Skeletal muscle satellite cell (primary cell): ENCODE data around the gene PPM1N.
"Not testable (repeated sequence)": the region's sequence is repeated elsewhere in the genome, so short reads cannot be mapped to it uniquely, and the experiment has no call there.

ENCODE experiments used
- H3K27me3 ChIP-seq: 2 replicates; pipeline ENCODE4 v1.7.0; 2013; ENCODE audit warnings: low read length; ENCODE audit not compliant: control insufficient read depth, insufficient read depth
- H3K36me3 ChIP-seq: 2 replicates; pipeline ENCODE4 v1.7.0; 2013; ENCODE audit warnings: mild to moderate bottlenecking, control low read depth, low read length; ENCODE audit not compliant: insufficient read depth
- H3K4me1 ChIP-seq: 2 replicates; pipeline ENCODE4 v1.7.0; 2013; ENCODE audit warnings: low read length; ENCODE audit not compliant: control insufficient read depth, insufficient read depth
- H3K4me2 ChIP-seq: 2 replicates; pipeline ENCODE4 v1.7.0; 2013; ENCODE audit warnings: mild to moderate bottlenecking, low read length
- H3K4me3 ChIP-seq: 2 replicates; pipeline ENCODE4 v1.7.0; 2013; ENCODE audit warnings: low read length
- H3K9ac ChIP-seq: 2 replicates; pipeline ENCODE4 v1.7.0; 2013; ENCODE audit warnings: mild to moderate bottlenecking, low read depth, low read length, moderate library complexity
- H3K9me3 ChIP-seq: replicated peaks from 2 replicates; pipeline ENCODE4 v1.7.0; 2013; ENCODE audit warnings: mild to moderate bottlenecking, control low read depth, low read length

PPM1N gene

GRCh38 chr19:45506246-45506988 lies 8.2 kb downstream of the PPM1N start:
- H3K27me3 ChIP-seq, result no peaks in the 10 kb centered on the region
- H3K4me3 ChIP-seq, result peak overlapping the region; percentile 77
- peak overlapping the region; percentile 93 for H3K4me2 ChIP-seq
- H3K36me3 ChIP-seq, result peaks cover 11% of the 10 kb centered on the region
- peaks cover 20% of the 10 kb centered on the region for H3K4me1 ChIP-seq
- H3K9ac ChIP-seq, result peak overlapping the region; percentile 81
- H3K9me3 ChIP-seq, result no peaks in the 10 kb centered on the region

- Histone ChIP-seq H3K27me3 (no peaks in the 10 kb centered on the region), H3K4me3 (peak within 1 kb of the TSS; percentile 77), H3K9me3 (no peaks in the 10 kb centered on the region), H3K9ac (peak within 1 kb of the TSS; percentile 81), H3K4me2 (peak within 1 kb of the TSS; percentile 93), H3K4me1 (peaks cover 20% of the 10 kb centered on the region), H3K36me3 (peaks cover 12% of the 10 kb centered on the region)
Measured at GRCh38 chr19:45506989-45507871, 9.0 kb downstream of the PPM1N start, which contains the start of gene VASP. Gene VASP (plus strand): TSS chr19:45507479. CDS start chr19:45507772, 293 bp downstream.

- Histone ChIP-seq H3K9ac (peak overlapping the region; percentile 81), H3K9me3 (no peaks in the 10 kb centered on the region), H3K36me3 (peaks cover 13% of the 10 kb centered on the region), H3K27me3 (no peaks in the 10 kb centered on the region), H3K4me1 (peaks cover 20% of the 10 kb centered on the region), H3K4me2 (peak overlapping the region; percentile 93), H3K4me3 (peak overlapping the region; percentile 77)
Measured at GRCh38 chr19:45507872-45508416, 9.7 kb downstream of the PPM1N start.

GRCh38 chr19:45508417-45508860 lies 10.2 kb downstream of the PPM1N start:
- Histone ChIP-seq H3K4me1 (peaks cover 20% of the 10 kb centered on the region), H3K36me3 (peaks cover 15% of the 10 kb centered on the region), H3K9me3 (no peaks in the 10 kb centered on the region), H3K27me3 (no peaks in the 10 kb centered on the region), H3K9ac (peak overlapping the region; percentile 81), H3K4me3 (peak overlapping the region; percentile 77), H3K4me2 (peak overlapping the region; percentile 93)

- peak overlapping the region; percentile 93 for H3K4me2 ChIP-seq
- H3K36me3 ChIP-seq, result peaks cover 20% of the 10 kb centered on the region
- peak overlapping the region; percentile 77 for H3K4me3 ChIP-seq
- no peaks in the 10 kb centered on the region for H3K27me3 ChIP-seq
- peak overlapping the region; percentile 81 for H3K9ac ChIP-seq
- no peaks in the 10 kb centered on the region for H3K9me3 ChIP-seq
- peaks cover 25% of the 10 kb centered on the region for H3K4me1 ChIP-seq
Measured at GRCh38 chr19:45508861-45509691, 10.8 kb downstream of the PPM1N start.

- Histone ChIP-seq H3K36me3 (peaks cover 26% of the 10 kb centered on the region), H3K4me3 (peak overlapping the region; percentile 77), H3K4me2 (peak overlapping the region; percentile 93), H3K4me1 (peaks cover 31% of the 10 kb centered on the region), H3K27me3 (no peaks in the 10 kb centered on the region), H3K9me3 (no peaks in the 10 kb centered on the region), H3K9ac (peak overlapping the region; percentile 69)
Measured at GRCh38 chr19:45509692-45510015, 11.4 kb downstream of the PPM1N start.

GRCh38 chr19:45510352-45510751 lies 12.1 kb downstream of the PPM1N start:
- Histone ChIP-seq H3K36me3 (peaks cover 31% of the 10 kb centered on the region), H3K4me1 (peaks cover 32% of the 10 kb centered on the region), H3K4me3 (peak overlapping the region; percentile 77), H3K4me2 (peak overlapping the region; percentile 93), H3K9ac (peak overlapping the region; percentile 69)
- not testable (repeated sequence) for H3K27me3 ChIP-seq, H3K9me3 ChIP-seq

- no peak overlapping the region for H3K4me2 ChIP-seq
- peaks cover 28% of the 10 kb centered on the region for H3K4me1 ChIP-seq
- H3K36me3 ChIP-seq, result peaks cover 38% of the 10 kb centered on the region
- no peak overlapping the region for H3K9ac ChIP-seq
- no peak overlapping the region for H3K4me3 ChIP-seq
- H3K9me3 ChIP-seq, result no peaks in the 10 kb centered on the region
- H3K27me3 ChIP-seq, result no peaks in the 10 kb centered on the region
Measured at GRCh38 chr19:45511074-45511473, 12.8 kb downstream of the PPM1N start.

GRCh38 chr19:45512881-45513483 lies 14.7 kb downstream of the PPM1N start:
- Histone ChIP-seq H3K4me3 (no peak overlapping the region), H3K9me3 (no peaks in the 10 kb centered on the region), H3K36me3 (peaks cover 48% of the 10 kb centered on the region), H3K4me2 (no peak overlapping the region), H3K9ac (no peak overlapping the region), H3K4me1 (peaks cover 25% of the 10 kb centered on the region), H3K27me3 (no peaks in the 10 kb centered on the region)

- Histone ChIP-seq H3K4me3 (no peak overlapping the region), H3K27me3 (no peaks in the 10 kb centered on the region), H3K4me1 (peaks cover 23% of the 10 kb centered on the region), H3K9ac (peak overlapping the region; percentile 30), H3K4me2 (peak overlapping the region; percentile 15), H3K36me3 (peaks cover 53% of the 10 kb centered on the region), H3K9me3 (no peaks in the 10 kb centered on the region)
Measured at GRCh38 chr19:45514376-45515051, 16.3 kb downstream of the PPM1N start.
